ENCODE data around the gene ANKRD12.

ANKRD12 gene

GRCh38 chr18:9188359-9189231 lies 52.0 kb downstream of the ANKRD12 start:
- no peak overlapping the region for H3K27ac ChIP-seq
- no peak overlapping the region for H3K4me3 ChIP-seq
- peaks cover 0 to 9% (median 4%) of the 10 kb centered on the region in 11 experiments; a peak in 8 of 22 replicates for H3K9me3 ChIP-seq (replicated peaks in 1 of 11)
- no peak overlapping the region for H3K9ac ChIP-seq
- H3K36me3 ChIP-seq, result peaks cover 40 to 99% (median 62%) of the 10 kb centered on the region in 11 experiments
- H3K4me1 ChIP-seq, result peaks cover 10 to 22% (median 18%) of the 10 kb centered on the region in 10 experiments
- peaks cover 0 to 88% (median 0%) of the 10 kb centered on the region in 11 experiments; a peak in 5 of 22 replicates for H4K20me1 ChIP-seq
- H3K27me3 ChIP-seq, result no peaks in the 10 kb centered on the region
- TF ChIP-seq Cebpa-rat (IDR thresholded peaks at IDR 0.05), result no peak
- no peak overlapping the region for H3K4me2 ChIP-seq

GRCh38 chr18:9189491-9189890 lies 52.9 kb downstream of the ANKRD12 start:
- Histone ChIP-seq H3K4me2 (no peak overlapping the region), H3K4me1 (peaks cover 10 to 18% (median 14%) of the 10 kb centered on the region in 10 experiments), H4K20me1 (peaks cover 0 to 90% (median 0%) of the 10 kb centered on the region in 11 experiments; a peak in 5 of 22 replicates), H3K9me3 (replicated peaks in 1 of 11) (peaks cover 0 to under 1% (median 0%) of the 10 kb centered on the region in 11 experiments; a peak in 3 of 22 replicates), H3K4me3 (no peak overlapping the region), H3K36me3 (peaks cover 38 to 99% (median 59%) of the 10 kb centered on the region in 11 experiments), H3K27me3 (no peaks in the 10 kb centered on the region), H3K27ac (no peak overlapping the region), H3K9ac (no peak overlapping the region)
- TF ChIP-seq Cebpa-rat (IDR thresholded peaks at IDR 0.05), result no peak

- Histone ChIP-seq H4K20me1 (peaks cover 0 to 88% (median 0%) of the 10 kb centered on the region in 11 experiments; a peak in 5 of 22 replicates), H3K4me1 (no peaks in the 10 kb centered on the region; a peak in 1 of 20 replicates), H3K27ac (no peak overlapping the region), H3K27me3 (no peaks in the 10 kb centered on the region), H3K4me2 (no peak overlapping the region), H3K4me3 (no peak overlapping the region), H3K9ac (no peak overlapping the region), H3K9me3 (replicated peaks in 1 of 11) (no peaks in the 10 kb centered on the region), H3K36me3 (peaks cover 44 to 99% (median 64%) of the 10 kb centered on the region in 11 experiments)
- TF ChIP-seq Cebpa-rat (IDR thresholded peaks at IDR 0.05), result no peak
Observed at GRCh38 chr18:9191658-9192256, 55.2 kb downstream of the ANKRD12 start.

GRCh38 chr18:9193031-9193430 lies 56.5 kb downstream of the ANKRD12 start:
- TF ChIP-seq Cebpa-rat (IDR thresholded peaks at IDR 0.05), result no peak
- H3K9me3 ChIP-seq (replicated peaks in 1 of 11), result no peaks in the 10 kb centered on the region

GRCh38 chr18:9196568-9196967 lies 60.0 kb downstream of the ANKRD12 start:
- TF ChIP-seq Cebpa-rat (IDR thresholded peaks at IDR 0.05), result peak in 2 of 11 experiments; percentile 52 to 64; a peak in 3 of 22 replicates
- H3K9me3 ChIP-seq (replicated peaks in 1 of 11), result no peaks in the 10 kb centered on the region
- no peak overlapping the region for H3K4me2 ChIP-seq

More at GRCh38 chr18:9193031-9193430, 56.5 kb downstream of the ANKRD12 start:
- Histone ChIP-seq H3K27ac (no peak overlapping the region), H3K27me3 (no peaks in the 10 kb centered on the region), H3K36me3 (peaks cover 42 to 99% (median 60%) of the 10 kb centered on the region in 11 experiments), H3K4me3 (no peak overlapping the region), H4K20me1 (peaks cover 0 to 90% (median 0%) of the 10 kb centered on the region in 11 experiments; a peak in 5 of 22 replicates), H3K4me2 (no peak overlapping the region), H3K9ac (no peak overlapping the region), H3K4me1 (no peaks in the 10 kb centered on the region; a peak in 1 of 20 replicates)

GRCh38 chr18:9199681-9200080 lies 63.1 kb downstream of the ANKRD12 start:
- Histone ChIP-seq H3K9me3 (replicated peaks in 1 of 11) (no peaks in the 10 kb centered on the region), H3K36me3 (peaks cover 15 to 93% (median 41%) of the 10 kb centered on the region in 11 experiments), H3K27ac (no peak overlapping the region), H3K9ac (no peak overlapping the region), H3K4me2 (no peak overlapping the region), H3K4me3 (no peak overlapping the region), H3K4me1 (no peaks in the 10 kb centered on the region; a peak in 1 of 20 replicates), H4K20me1 (peaks cover 0 to 96% (median 0%) of the 10 kb centered on the region in 11 experiments; a peak in 4 of 22 replicates), H3K27me3 (no peaks in the 10 kb centered on the region)
- TF ChIP-seq Cebpa-rat (IDR thresholded peaks at IDR 0.05), result no peak

More at GRCh38 chr18:9196568-9196967, 60.0 kb downstream of the ANKRD12 start:
- peaks cover 22 to 95% (median 40%) of the 10 kb centered on the region in 11 experiments; a peak in 21 of 22 replicates for H3K36me3 ChIP-seq
- no peaks in the 10 kb centered on the region for H3K27me3 ChIP-seq
- no peaks in the 10 kb centered on the region; a peak in 1 of 20 replicates for H3K4me1 ChIP-seq
- H3K27ac ChIP-seq, result no peak overlapping the region
- H4K20me1 ChIP-seq, result peaks cover 0 to 96% (median 0%) of the 10 kb centered on the region in 11 experiments; a peak in 4 of 22 replicates
- no peak overlapping the region for H3K9ac ChIP-seq
- H3K4me3 ChIP-seq, result no peak overlapping the region

- Histone ChIP-seq H3K4me1 (no peaks in the 10 kb centered on the region; a peak in 1 of 20 replicates), H3K9me3 (replicated peaks in 1 of 11) (no peaks in the 10 kb centered on the region), H3K36me3 (peaks cover 11 to 92% (median 33%) of the 10 kb centered on the region in 11 experiments), H4K20me1 (peaks cover 0 to 97% (median 0%) of the 10 kb centered on the region in 11 experiments; a peak in 4 of 22 replicates), H3K9ac (no peak overlapping the region), H3K27ac (no peak overlapping the region), H3K4me2 (no peak overlapping the region), H3K27me3 (no peaks in the 10 kb centered on the region), H3K4me3 (no peak overlapping the region)
- no peak for TF ChIP-seq Cebpa-rat (IDR thresholded peaks at IDR 0.05)
Observed at GRCh38 chr18:9201224-9201623, 64.6 kb downstream of the ANKRD12 start.

GRCh38 chr18:9204659-9205058 lies 68.1 kb downstream of the ANKRD12 start:
- Histone ChIP-seq H3K27me3 (no peaks in the 10 kb centered on the region), H3K4me2 (no peak overlapping the region), H3K9ac (no peak overlapping the region), H3K4me1 (peaks cover 0 to 8% (median 5%) of the 10 kb centered on the region in 10 experiments; a peak in 5 of 20 replicates), H3K9me3 (replicated peaks in 1 of 11) (no peaks in the 10 kb centered on the region), H4K20me1 (peaks cover 0 to 91% (median 0%) of the 10 kb centered on the region in 11 experiments; a peak in 4 of 22 replicates), H3K36me3 (peaks cover 19 to 87% (median 40%) of the 10 kb centered on the region in 11 experiments), H3K4me3 (no peak overlapping the region), H3K27ac (no peak overlapping the region)
- TF ChIP-seq Cebpa-rat (IDR thresholded peaks at IDR 0.05), result no peak

- Histone ChIP-seq H3K27ac (no peak overlapping the region), H4K20me1 (peaks cover 0 to 78% (median 0%) of the 10 kb centered on the region in 11 experiments; a peak in 4 of 22 replicates), H3K4me2 (no peak overlapping the region), H3K9ac (no peak overlapping the region), H3K27me3 (no peaks in the 10 kb centered on the region), H3K36me3 (peaks cover 28 to 87% (median 52%) of the 10 kb centered on the region in 11 experiments), H3K4me1 (peaks cover 0 to 12% (median 7%) of the 10 kb centered on the region in 10 experiments; a peak in 6 of 20 replicates), H3K4me3 (no peak overlapping the region), H3K9me3 (replicated peaks in 1 of 11) (no peaks in the 10 kb centered on the region)
- no peak for TF ChIP-seq Cebpa-rat (IDR thresholded peaks at IDR 0.05)
Observed at GRCh38 chr18:9206421-9206820, 69.8 kb downstream of the ANKRD12 start.
